HepG2 (cell line): Measurements from ENCODE around the gene SLC50A1. TPM values are rescaled to one million over a fixed set of nuclear protein-coding genes. Genes with fewer than 3 reads are reported as not detected.

Experiments
- ARID4A ChIP-seq: sonication (generic); formaldehyde crosslinking; IDR thresholded peaks from 2 replicates; pipeline ENCODE4 v1.5.0; 2020; ENCODE audit warnings: mild to moderate bottlenecking, missing genetic modification reagents, borderline replicate concordance
- BRCA1 ChIP-seq: sonication (generic); formaldehyde crosslinking; IDR thresholded peaks from 2 replicates; pipeline ENCODE4 v1.4.0; 2020; ENCODE audit warnings: missing genetic modification reagents
- GABPA ChIP-seq, 2 experiments: IDR thresholded peaks; 2 replicates each; pipeline ENCODE4 v1.6.1; 2011 to 2016; ENCODE audit warnings: low read depth in 2 of 2, low read length in 1 of 2, missing biosample characterization in 1 of 2, missing genetic modification characterization in 1 of 2
- KDM4B ChIP-seq: sonication (generic); formaldehyde crosslinking; IDR thresholded peaks from 2 replicates; pipeline ENCODE4 v1.4.0; 2020; ENCODE audit warnings: missing genetic modification reagents
- MTA3 ChIP-seq: sonication (generic); formaldehyde crosslinking; IDR thresholded peaks from 2 replicates; pipeline ENCODE4 v1.4.0; 2020; ENCODE audit warnings: missing genetic modification reagents
- MYPOP ChIP-seq: sonication (generic); formaldehyde crosslinking; IDR thresholded peaks from 2 replicates; pipeline ENCODE4 v1.8.1; 2023; ENCODE audit warnings: mild to moderate bottlenecking, moderate library complexity, missing genetic modification reagents
- NFYC ChIP-seq: IDR thresholded peaks from 2 replicates; pipeline ENCODE4 v1.6.1; 2016; ENCODE audit warnings: missing genetic modification reagents, missing compliant biosample characterization
- NR1H2 ChIP-seq: sonication (generic); formaldehyde crosslinking; IDR thresholded peaks from 2 replicates; pipeline ENCODE4 v1.8.1; 2022; ENCODE audit warnings: low read depth, missing genetic modification reagents, borderline replicate concordance
- SALL1 ChIP-seq: sonication (generic); formaldehyde crosslinking; IDR thresholded peaks from 2 replicates; pipeline ENCODE4 v1.8.0; 2022; ENCODE audit warnings: mild to moderate bottlenecking, missing genetic modification reagents
- SMC3 ChIP-seq: IDR thresholded peaks from 2 replicates; pipeline ENCODE4 v1.6.1; 2011; ENCODE audit warnings: low read length, improper control_type of control experiment
- TFE3 ChIP-seq: IDR thresholded peaks from 2 replicates; pipeline ENCODE4 v1.6.1; 2016
- THAP11 ChIP-seq: IDR thresholded peaks from 2 replicates; pipeline ENCODE4 v1.6.1; 2016; ENCODE audit warnings: missing biosample characterization, missing genetic modification reagents
- ZBTB38 ChIP-seq: sonication (generic); formaldehyde crosslinking; IDR thresholded peaks from 2 replicates; pipeline ENCODE4 v1.5.1; 2020; ENCODE audit warnings: mild to moderate bottlenecking, missing genetic modification reagents
- ZBTB44 ChIP-seq: sonication (generic); formaldehyde crosslinking; IDR thresholded peaks from 2 replicates; pipeline ENCODE4 v1.4.0; 2020; ENCODE audit warnings: missing genetic modification reagents
- ZNF292 ChIP-seq: sonication (generic); formaldehyde crosslinking; IDR thresholded peaks from 2 replicates; pipeline ENCODE4 v1.8.1; 2022; ENCODE audit warnings: mild to moderate bottlenecking, low read depth, missing genetic modification reagents, borderline replicate concordance
- ZNF451 ChIP-seq: sonication (generic); formaldehyde crosslinking; IDR thresholded peaks from 2 replicates; pipeline ENCODE4 v1.5.0; 2020; ENCODE audit warnings: mild to moderate bottlenecking, missing genetic modification reagents
- ZNF747 ChIP-seq: sonication (generic); formaldehyde crosslinking; IDR thresholded peaks from 2 replicates; pipeline ENCODE4 v1.8.1; 2023; ENCODE audit warnings: missing genetic modification reagents, mild to moderate bottlenecking, borderline replicate concordance
- ZNF788 ChIP-seq: sonication (generic); formaldehyde crosslinking; IDR thresholded peaks from 2 replicates; pipeline ENCODE4 v1.5.0; 2020; ENCODE audit warnings: mild to moderate bottlenecking, missing genetic modification reagents, borderline replicate concordance
- ZSCAN31 ChIP-seq: sonication (generic); formaldehyde crosslinking; IDR thresholded peaks from 2 replicates; pipeline ENCODE4 v1.5.0; 2020; ENCODE audit warnings: low read depth, mild to moderate bottlenecking, missing genetic modification reagents
- polyA plus RNA-seq, 8 experiments: library from polyadenylated mRNA; depleted of rRNA in 3 of 8; stranded (reverse) in 7 of 8; unstranded in 1 of 8; fragments of >200 nt; fragmentation: Illumina TruSeq in 4 of 8; extraction: Trizol in 4 of 8; gene quantifications; 2 replicates each; pipeline versions ENCODE4 v1.2.1 to v1.2.3, GENCODE V29; 2011 to 2016; ENCODE audit warnings: low read depth in 4 of 8, missing spikeins in 1 of 8, mixed read lengths in 1 of 8; ENCODE audit not compliant: insufficient read depth in 1 of 8
- total RNA-seq, 5 experiments: library from RNA; depleted of rRNA; stranded (reverse); fragments of >200 nt; fragmentation: Illumina TruSeq; extraction: Trizol; gene quantifications; 2 replicates each; pipeline ENCODE4 v1.2.3, GENCODE V29; 2016; ENCODE audit warnings: low read depth in 1 of 5

The SLC50A1 gene
- total and polyA plus RNA-seq, 2 of the 13 experiments (the other 11 are each of a cell fraction or from before 2014, with no cell fraction given): 22.5 to 46.8 TPM

- TF ChIP-seq ARID4A (CRISPR knock-in tag) (peak; percentile 85; the same call in 1 of the 2 replicates), TFE3 (no peak), ZBTB44 (CRISPR knock-in tag) (no peak), SMC3 (no peak), ZNF292 (CRISPR knock-in tag) (no peak), NFYC (CRISPR knock-in tag) (peak; percentile 58), ZSCAN31 (CRISPR knock-in tag) (peak; percentile 87), MTA3 (CRISPR knock-in tag) (no peak), ZBTB38 (CRISPR knock-in tag) (peak; percentile 45; the same call in 1 of the 2 replicates), THAP11 (CRISPR knock-in tag) (peak; percentile 95), BRCA1 (0 out of 2 replicates have a peak, but pooled peaks have one; percentile 47), ZNF451 (CRISPR knock-in tag) (peak; percentile 75), ZNF788 (CRISPR knock-in tag) (peak; percentile 89; the same call in 1 of the 2 replicates), KDM4B (CRISPR knock-in tag) (peak; percentile 49), ZNF747 (CRISPR knock-in tag) (peak; percentile 78; the same call in 1 of the 2 replicates), GABPA (IDR thresholded peaks at IDR 0.05; ENCODE audit: low read depth, low read length) (peak; percentile 47; the same call in 1 of the 2 replicates), GABPA (CRISPR knock-in tag; IDR thresholded peaks at IDR 0.05; ENCODE audit: low read depth) (peak; percentile 89), NR1H2 (no peak), MYPOP (CRISPR knock-in tag) (0 out of 2 replicates have a peak, but pooled peaks have one; percentile 20), SALL1 (peak; percentile 85)
Measured at GRCh38 chr1:155172732-155173477, 37.3 kb downstream of the SLC50A1 start, which contains the start of gene KRTCAP2 (continued).
